ENCODE data around the gene EPHA5.

EPHA5 gene

GRCh38 chr4:65495439-65495838 is 174.8 kb downstream of the EPHA5 start:
- DNase-seq (ENCODE audit: extremely low read depth, insufficient read length): no peak
- H3K4me3 ChIP-seq (replicated peaks; ENCODE audit: low read depth, low read length): no peak overlapping the region
- H3K36me3 ChIP-seq (ENCODE audit: control insufficient read depth, insufficient read depth, low read length): no peaks in the 10 kb centered on the region
- H3K27me3 ChIP-seq (replicated peaks; ENCODE audit: control insufficient read depth, insufficient read depth, low read length): no peaks in the 10 kb centered on the region
- no peak for TF ChIP-seq CTCF (IDR thresholded peaks at IDR 0.05; ENCODE audit: insufficient read depth, low read length, poor library complexity, severe bottlenecking)

- Histone ChIP-seq H3K36me3 (ENCODE audit: control insufficient read depth, insufficient read depth, low read length) (no peaks in the 10 kb centered on the region), H3K4me3 (replicated peaks; ENCODE audit: low read depth, low read length) (no peak overlapping the region), H3K27me3 (replicated peaks; ENCODE audit: control insufficient read depth, insufficient read depth, low read length) (no peaks in the 10 kb centered on the region)
- DNase-seq (ENCODE audit: extremely low read depth, insufficient read length): no peak
- TF ChIP-seq CTCF (IDR thresholded peaks at IDR 0.05; ENCODE audit: insufficient read depth, low read length, poor library complexity, severe bottlenecking): no peak
Measured at GRCh38 chr4:65482410-65482809, 187.9 kb downstream of the EPHA5 start.

- Histone ChIP-seq H3K27me3 (replicated peaks; ENCODE audit: control insufficient read depth, insufficient read depth, low read length) (no peaks in the 10 kb centered on the region), H3K36me3 (ENCODE audit: control insufficient read depth, insufficient read depth, low read length) (no peaks in the 10 kb centered on the region), H3K4me3 (replicated peaks; ENCODE audit: low read depth, low read length) (no peak overlapping the region)
- no peak for DNase-seq (ENCODE audit: extremely low read depth, insufficient read length)
- TF ChIP-seq CTCF (IDR thresholded peaks at IDR 0.05; ENCODE audit: insufficient read depth, low read length, poor library complexity, severe bottlenecking): no peak
Measured at GRCh38 chr4:65472531-65472930, 197.8 kb downstream of the EPHA5 start.

GRCh38 chr4:65467068-65467680 is 203.1 kb downstream of the EPHA5 start:
- DNase-seq (ENCODE audit: extremely low read depth, insufficient read length): no peak
- no peaks in the 10 kb centered on the region for H3K27me3 ChIP-seq (replicated peaks; ENCODE audit: control insufficient read depth, insufficient read depth, low read length)
- no peak for TF ChIP-seq CTCF (IDR thresholded peaks at IDR 0.05; ENCODE audit: insufficient read depth, low read length, poor library complexity, severe bottlenecking)
- H3K4me3 ChIP-seq (replicated peaks; ENCODE audit: low read depth, low read length): no peak overlapping the region
- H3K36me3 ChIP-seq (ENCODE audit: control insufficient read depth, insufficient read depth, low read length): no peaks in the 10 kb centered on the region

GRCh38 chr4:65461781-65462180 is 208.5 kb downstream of the EPHA5 start:
- Histone ChIP-seq H3K27me3 (replicated peaks; ENCODE audit: control insufficient read depth, insufficient read depth, low read length) (no peaks in the 10 kb centered on the region), H3K4me3 (replicated peaks; ENCODE audit: low read depth, low read length) (no peak overlapping the region), H3K36me3 (ENCODE audit: control insufficient read depth, insufficient read depth, low read length) (no peaks in the 10 kb centered on the region)
- no peak for TF ChIP-seq CTCF (IDR thresholded peaks at IDR 0.05; ENCODE audit: insufficient read depth, low read length, poor library complexity, severe bottlenecking)
- DNase-seq (ENCODE audit: extremely low read depth, insufficient read length): no peak

- no peak overlapping the region for H3K4me3 ChIP-seq (replicated peaks; ENCODE audit: low read depth, low read length)
- TF ChIP-seq CTCF (IDR thresholded peaks at IDR 0.05; ENCODE audit: insufficient read depth, low read length, poor library complexity, severe bottlenecking): no peak
- DNase-seq (ENCODE audit: extremely low read depth, insufficient read length): no peak
- no peaks in the 10 kb centered on the region for H3K36me3 ChIP-seq (ENCODE audit: control insufficient read depth, insufficient read depth, low read length)
- H3K27me3 ChIP-seq (replicated peaks; ENCODE audit: control insufficient read depth, insufficient read depth, low read length): no peaks in the 10 kb centered on the region
Measured at GRCh38 chr4:65457011-65457410, 213.3 kb downstream of the EPHA5 start.

Data from GM06990 (cell line).